K562 (cell line): Measurements from ENCODE around the gene CRTC3.

Experiments
- CTCF ChIP-seq, 3 experiments: IDR thresholded peaks in 2 of 3; conservative IDR thresholded peaks in 1 of 3; 2 replicates each; pipeline ENCODE4 v1.5.1; 2011 to 2012; ENCODE audit warnings: low read length in 3 of 3, mild to moderate bottlenecking in 3 of 3, control low read depth in 2 of 3, improper control_type of control experiment in 1 of 3, inconsistent platforms in 1 of 3, low read depth in 1 of 3, mixed read lengths in 1 of 3, moderate library complexity in 1 of 3; ENCODE audit not compliant: insufficient read depth in 2 of 3
- FOXO4 ChIP-seq: fragments of 450-650 bp; formaldehyde crosslinking; IDR thresholded peaks from 2 replicates; pipeline ENCODE4 v1.4.0; 2020; ENCODE audit warnings: mild to moderate bottlenecking, moderate library complexity
- GABPA ChIP-seq: fragments of 200-800 bp; sonication (Bioruptor generic); conservative IDR thresholded peaks from 2 replicates; pipeline ENCODE4 v1.6.1; 2016; ENCODE audit warnings: low read depth, missing genetic modification characterization, missing compliant biosample characterization
- GTF2F1 ChIP-seq: IDR thresholded peaks from 2 replicates; pipeline ENCODE4 v1.6.1; 2011; ENCODE audit warnings: low read depth, low read length, improper control_type of control experiment
- MAX ChIP-seq: sonication (generic); formaldehyde crosslinking; IDR thresholded peaks from 2 replicates; pipeline ENCODE4 v1.9.0; 2022; ENCODE audit warnings: mild to moderate bottlenecking, missing genetic modification reagents
- MBD2 ChIP-seq: sonication (generic); IDR thresholded peaks from 2 replicates; pipeline ENCODE4 v1.6.1; 2016; ENCODE audit warnings: low read depth, borderline replicate concordance
- POLR2A ChIP-seq: fragments of 450-650 bp; conservative IDR thresholded peaks from 2 replicates; pipeline ENCODE4 v1.6.1; 2016
- RNF219 ChIP-seq: fragments of 250-450 bp; sonication (Bioruptor Pico); IDR thresholded peaks from 2 replicates; pipeline ENCODE4 v1.5.0; 2022; ENCODE audit warnings: mild to moderate bottlenecking
- ZKSCAN1 ChIP-seq: fragments of 150-350 bp; IDR thresholded peaks from 2 replicates; pipeline ENCODE4 v1.6.1; 2016; ENCODE audit warnings: low read depth, low read length
- ZNF785 ChIP-seq: fragments of 250-450 bp; sonication (Bioruptor Pico); IDR thresholded peaks from 2 replicates; pipeline ENCODE4 v1.4.0; 2020; ENCODE audit warnings: mild to moderate bottlenecking

GRCh38 chr15:90564051-90564450 lies 34.3 kb downstream of the CRTC3 start:
- TF ChIP-seq POLR2A (no peak), GTF2F1 (no peak), RNF219 (CRISPR knock-in tag) (no peak), CTCF (IDR thresholded peaks at IDR 0.05 in 2 of 3, conservative IDR thresholded peaks at IDR 0.05 in 1 of 3; ENCODE audit: insufficient read depth in 2 of 3, low read depth in 1 of 3, low read length in 3 of 3) (no peak), ZNF785 (CRISPR knock-in tag) (no peak), MAX (CRISPR knock-in tag) (no peak), GABPA (tag) (no peak), FOXO4 (CRISPR knock-in tag) (no peak), MBD2 (no peak), ZKSCAN1 (no peak)
